ENCODE data around the gene HSD17B1.
A peak's percentile ranks its signal among the peaks of the same experiment; 100 is the strongest.
"Not testable (repeated sequence)": the region's sequence is repeated elsewhere in the genome, so short reads cannot be mapped to it uniquely, and the experiment has no call there.

Gene HSD17B1

DNA sequence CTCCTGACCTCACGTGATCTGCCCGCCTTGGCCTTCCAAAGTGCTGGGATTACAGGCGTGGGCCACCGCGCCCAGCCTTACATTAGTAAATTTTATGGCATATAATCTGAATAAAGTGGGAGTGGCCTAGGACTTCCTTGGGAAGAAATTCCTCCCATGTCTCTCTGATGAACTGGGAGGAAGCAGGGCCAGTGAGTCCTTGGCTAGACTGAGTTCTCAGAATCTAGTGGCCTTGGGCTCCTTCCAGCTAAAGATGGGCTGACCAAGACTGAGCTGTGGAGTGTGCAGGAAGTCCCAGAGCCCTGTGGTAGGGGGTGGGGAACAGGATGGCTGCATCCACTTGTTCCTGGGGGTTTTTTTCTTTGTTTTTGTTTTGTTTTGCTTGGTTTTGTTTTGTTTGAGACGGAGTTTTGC lies 26.7 kb upstream of the HSD17B1 start:
- DNase-seq: peak in 1 of 2 experiments; percentile 45

DNA sequence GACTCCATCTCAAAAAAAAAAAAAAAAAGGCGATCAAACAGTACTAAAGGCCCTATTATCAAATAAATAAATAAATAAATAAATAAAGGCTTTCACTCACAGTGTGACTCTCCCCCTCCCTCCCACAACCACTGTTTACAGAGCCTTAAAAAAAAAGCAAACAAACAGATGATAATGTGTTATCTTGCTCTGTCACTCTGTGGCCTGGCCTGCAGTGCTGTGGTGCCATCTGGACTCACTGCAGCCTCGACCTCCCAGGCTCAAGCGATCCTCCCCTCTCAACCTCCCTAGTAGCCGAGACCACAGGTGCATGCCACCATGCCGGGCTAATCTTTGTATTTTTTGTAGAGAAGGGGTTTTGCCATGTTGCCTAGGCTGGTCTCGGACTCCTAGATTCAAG lies 24.8 kb upstream of the HSD17B1 start:
- DNase-seq: no peak

DNA sequence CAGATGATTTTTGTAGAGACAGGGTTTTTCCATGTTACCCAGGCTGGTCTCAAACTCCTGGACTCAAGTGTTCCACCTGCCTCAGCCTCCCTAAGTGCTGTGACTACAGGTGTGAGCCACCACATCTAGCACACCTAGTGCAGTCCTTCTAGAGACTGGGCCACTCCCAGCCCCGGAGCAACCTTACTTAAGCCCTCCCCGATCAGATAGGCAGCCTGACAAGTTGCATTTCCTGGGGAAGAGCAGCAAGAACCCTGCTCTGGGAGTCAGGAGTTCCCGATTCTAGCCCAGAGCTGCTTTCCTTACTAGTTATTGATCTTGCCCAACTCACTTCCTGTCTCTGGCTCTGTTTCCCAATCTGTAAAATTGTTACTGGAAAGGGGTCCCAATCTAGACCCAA lies 23.7 kb upstream of the HSD17B1 start:
- no peak for DNase-seq

DNA sequence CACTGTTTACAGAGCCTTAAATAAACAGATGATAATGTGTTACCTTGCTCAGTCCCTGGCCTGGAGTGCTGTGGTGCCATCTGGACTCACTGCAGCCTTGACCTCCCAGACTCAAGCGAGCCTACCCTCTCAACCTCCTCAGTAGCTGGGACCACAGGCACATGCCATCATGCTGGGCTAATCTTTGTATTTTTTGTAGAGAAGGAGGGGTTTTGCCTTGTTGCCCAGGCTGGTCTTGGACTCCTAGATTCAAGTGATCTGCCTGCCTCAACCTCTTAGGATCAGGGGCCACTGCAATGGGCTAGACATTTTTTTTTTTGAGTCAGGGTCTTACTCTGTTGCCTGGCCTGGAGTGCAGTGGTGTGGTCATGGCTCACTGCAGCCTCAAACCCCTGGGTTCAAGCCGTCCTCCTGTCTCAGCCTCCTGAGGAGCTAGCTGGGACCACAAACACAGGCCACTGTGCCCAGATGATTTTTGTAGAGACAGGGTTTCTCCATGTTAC lies 21.7 kb upstream of the HSD17B1 start:
- DNase-seq: no peak

DNA sequence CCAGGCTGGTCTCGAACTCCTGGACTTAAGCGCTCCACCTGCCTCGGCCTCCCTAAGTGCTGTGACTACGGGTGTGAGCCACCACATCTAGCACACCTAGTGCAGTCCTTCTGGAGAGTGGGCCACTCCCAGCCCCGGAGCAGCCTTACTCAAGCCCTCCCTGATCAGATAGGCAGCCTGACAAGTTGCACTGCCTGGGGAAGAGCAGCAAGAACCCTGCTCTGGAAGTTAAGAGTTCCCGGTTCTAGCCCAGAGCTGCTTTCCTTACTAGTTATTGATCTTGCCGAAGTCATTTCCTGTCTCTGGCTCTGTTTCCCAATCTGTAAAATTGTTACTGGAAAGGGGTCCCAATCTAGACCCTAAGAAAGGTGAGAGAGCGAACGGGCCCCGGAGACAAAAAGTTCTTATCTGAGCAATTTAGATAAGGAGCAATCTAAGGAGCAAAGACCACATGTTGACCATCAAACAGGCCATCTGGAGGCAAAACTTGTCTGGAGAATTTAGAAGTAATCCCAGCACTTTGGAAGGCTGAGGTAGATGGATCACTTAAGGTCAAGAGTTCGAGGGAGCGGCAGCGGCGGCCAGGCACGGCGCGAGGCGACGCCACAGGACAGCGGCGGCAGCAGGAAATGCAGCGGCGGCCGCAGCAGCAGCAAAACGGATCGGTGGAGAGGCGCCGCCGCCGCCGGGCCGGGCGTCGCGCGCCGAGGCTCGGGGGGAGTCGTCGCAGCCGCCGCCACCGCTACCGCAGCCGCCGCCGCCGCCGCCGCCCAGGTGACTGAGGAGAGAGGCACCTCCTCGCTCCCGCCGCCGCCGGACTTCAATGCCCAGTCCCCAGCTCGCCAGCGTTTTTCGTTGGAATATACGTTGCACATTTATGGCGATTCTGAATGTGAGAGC lies 21.0 kb upstream of the HSD17B1 start:
- DNase-seq: peak in 1 of 2 experiments; percentile 60

DNA sequence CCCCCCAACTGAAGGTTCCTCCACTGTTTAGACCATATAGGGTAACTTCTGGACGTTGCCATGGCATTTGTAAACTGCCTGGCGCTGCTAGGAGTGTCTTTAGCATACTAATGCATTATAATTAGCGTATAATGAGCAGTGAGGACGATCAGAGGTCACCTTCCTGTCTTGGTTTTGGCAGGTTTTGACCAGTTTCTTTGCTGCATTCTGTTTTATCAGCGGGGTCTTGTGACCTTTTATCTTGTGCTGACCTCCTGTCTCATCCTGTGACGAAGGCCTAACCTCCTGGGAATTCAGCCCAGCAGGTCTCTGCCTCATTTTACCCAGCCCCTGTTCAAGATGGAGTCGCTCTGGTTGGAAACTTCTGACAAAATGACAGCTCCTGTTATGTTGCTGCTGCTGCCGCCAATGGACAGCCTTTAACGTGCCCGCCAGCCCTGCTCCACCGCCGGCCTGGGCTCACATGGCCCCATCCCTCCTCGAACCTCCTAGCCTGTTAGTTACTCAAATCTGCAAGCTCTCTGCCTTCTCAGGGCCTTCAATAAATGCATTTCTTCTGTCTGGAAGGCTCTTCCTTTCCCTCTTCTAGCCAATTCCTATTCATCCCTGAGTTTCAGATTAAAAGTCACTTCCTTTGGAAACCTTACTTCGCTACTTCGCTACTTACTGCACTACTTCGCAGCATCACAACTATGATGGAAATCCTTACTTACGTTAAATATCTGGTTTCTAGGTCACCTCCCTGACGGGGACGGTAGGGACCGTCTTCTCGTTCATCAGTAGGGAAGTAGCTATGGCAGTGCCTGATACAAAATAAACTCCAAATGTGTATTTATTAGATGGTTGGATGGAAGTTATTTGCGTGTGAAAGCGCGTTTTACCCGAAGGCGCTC lies 17.3 kb upstream of the HSD17B1 start:
- DNase-seq: no peak

DNA sequence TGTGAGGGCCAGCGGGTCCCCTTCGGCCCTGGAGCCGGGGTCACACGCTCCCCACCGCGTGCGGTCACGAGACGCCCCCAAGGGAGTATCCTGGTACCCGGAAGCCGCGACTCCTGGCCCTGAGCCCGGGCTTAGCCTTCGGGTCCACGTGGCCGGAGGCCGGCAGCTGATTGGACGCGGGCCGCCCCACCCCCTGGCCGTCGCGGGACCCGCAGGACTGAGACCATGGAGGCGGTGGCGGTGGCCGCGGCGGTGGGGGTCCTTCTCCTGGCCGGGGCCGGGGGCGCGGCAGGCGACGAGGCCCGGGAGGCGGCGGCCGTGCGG lies 16.7 kb upstream of the HSD17B1 start, which contains the start of gene NAGLU:
Gene NAGLU, plus strand, starts transcription at position 194 of the 324 bp plus-strand sequence. Its CDS starts 32 bp downstream, at position 226.
- DNase-seq: peak; percentile 64 to 81

DNA sequence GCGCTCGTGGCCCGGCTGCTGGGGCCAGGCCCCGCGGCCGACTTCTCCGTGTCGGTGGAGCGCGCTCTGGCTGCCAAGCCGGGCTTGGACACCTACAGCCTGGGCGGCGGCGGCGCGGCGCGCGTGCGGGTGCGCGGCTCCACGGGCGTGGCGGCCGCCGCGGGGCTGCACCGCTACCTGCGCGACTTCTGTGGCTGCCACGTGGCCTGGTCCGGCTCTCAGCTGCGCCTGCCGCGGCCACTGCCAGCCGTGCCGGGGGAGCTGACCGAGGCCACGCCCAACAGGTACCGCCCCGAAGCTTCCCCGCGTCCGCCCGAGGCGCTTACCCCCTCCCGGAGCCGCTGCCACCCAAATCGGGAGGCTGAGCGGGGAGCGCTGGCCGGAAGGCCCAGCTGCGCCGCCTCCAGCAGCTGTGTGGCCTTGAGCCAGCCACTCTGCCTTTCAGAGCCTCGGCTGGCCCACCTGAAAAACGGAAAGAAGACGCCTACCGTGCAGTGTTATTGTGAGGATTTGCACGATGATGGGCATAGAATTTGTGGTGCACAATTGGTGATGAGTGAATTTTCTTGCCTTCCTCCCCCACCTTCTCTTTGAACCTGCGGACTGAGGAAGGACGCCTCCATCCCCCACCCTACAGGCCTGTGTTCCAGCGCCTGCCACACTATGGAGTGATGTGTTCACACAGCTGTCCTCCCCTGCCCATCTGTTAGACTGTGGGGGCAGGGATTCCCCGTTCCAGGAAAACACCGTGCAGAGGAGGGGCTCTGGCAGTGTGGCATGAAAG lies 16.2 kb upstream of the HSD17B1 start:
- DNase-seq: peak in 1 of 2 experiments; percentile 58

DNA sequence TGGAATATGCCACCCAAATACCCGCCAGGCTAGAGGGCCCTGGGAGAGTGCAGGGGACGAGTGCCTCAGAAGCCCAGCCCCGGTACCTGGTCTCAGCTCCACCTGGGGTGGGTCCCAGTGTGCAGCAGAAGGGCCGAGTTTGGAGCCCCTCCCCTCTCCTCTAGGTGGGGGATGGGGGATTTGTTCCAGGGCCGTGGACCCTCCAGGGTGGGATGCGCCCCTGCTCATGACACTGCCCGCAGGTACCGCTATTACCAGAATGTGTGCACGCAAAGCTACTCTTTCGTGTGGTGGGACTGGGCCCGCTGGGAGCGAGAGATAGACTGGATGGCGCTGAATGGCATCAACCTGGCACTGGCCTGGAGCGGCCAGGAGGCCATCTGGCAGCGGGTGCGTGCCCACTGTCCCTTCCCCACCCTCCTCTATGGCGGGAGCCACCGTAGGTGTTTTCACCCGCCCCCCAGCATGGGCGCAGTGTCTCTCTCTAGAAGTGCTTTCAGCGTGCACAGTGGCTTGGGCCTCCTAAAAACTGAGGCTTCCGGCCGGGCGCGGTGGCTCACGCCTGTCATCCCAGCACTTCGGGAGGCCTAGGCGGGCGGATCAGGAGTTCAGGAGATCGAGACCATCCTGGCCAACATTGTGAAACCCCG lies 15.4 kb upstream of the HSD17B1 start:
- no peak for DNase-seq

DNA sequence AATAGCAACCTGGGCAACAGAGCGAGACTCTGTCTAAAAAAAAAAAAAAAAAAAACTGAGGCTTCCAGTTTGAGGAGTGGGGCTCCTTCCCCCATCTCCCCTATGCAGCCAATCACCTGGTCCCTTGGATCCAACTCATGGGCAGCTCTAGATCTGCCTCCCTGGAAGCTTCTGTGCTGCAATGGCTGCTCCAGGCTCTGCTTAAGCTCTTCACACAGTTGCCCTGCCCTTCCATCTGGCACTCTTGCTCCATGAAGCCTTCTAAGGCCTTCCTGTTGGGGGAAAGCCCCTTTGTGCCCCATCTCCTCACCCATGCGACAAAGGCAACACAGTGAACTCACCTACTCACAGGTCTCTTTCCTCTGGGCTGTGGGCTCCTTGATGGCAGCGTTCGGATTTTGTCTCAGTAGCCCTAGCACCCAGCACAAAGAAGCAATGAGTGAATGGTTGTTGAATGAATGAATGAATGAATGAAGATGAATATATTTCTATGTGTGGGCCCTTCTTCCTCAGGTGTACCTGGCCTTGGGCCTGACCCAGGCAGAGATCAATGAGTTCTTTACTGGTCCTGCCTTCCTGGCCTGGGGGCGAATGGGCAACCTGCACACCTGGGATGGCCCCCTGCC lies 14.8 kb upstream of the HSD17B1 start:
- DNase-seq: no peak

DNA sequence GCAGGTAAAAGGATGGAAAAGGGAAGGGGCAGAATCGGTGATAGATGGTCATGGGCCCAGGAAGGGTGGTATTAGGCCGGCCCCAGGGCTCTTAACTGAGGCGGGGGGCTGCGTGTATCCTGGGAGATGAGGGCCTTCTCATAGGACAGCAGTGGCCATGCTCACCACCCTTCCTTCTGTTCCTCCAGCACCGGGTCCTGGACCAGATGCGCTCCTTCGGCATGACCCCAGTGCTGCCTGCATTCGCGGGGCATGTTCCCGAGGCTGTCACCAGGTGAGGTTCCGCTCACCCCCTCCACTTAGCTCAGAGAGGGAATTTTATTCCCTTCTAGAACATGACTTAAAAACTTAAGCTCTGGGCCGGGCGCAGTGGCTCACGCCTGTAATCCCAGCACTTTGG lies 14.2 kb upstream of the HSD17B1 start:
- no peak for DNase-seq

DNA sequence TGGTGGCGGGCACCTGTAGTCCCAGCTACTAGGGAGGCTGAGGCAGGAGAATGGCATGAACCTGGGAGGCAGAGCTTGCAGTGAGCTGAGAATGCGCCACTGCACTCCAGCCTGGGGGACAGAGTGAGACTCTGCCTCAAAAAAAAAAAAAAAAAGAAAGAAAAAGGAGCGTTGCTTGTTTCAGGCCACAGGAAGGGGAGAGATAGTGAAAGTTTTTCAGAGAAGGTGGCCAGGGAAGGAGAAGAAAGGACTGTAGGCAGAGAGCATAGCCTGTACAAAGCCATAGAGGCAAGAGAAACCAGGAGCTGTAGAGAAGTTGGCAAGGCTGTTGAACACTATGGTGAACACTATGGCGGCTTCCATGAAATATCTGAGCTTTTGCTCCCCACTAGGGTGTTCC lies 12.2 kb upstream of the HSD17B1 start:
- DNase-seq: not testable (repeated sequence)

DNA sequence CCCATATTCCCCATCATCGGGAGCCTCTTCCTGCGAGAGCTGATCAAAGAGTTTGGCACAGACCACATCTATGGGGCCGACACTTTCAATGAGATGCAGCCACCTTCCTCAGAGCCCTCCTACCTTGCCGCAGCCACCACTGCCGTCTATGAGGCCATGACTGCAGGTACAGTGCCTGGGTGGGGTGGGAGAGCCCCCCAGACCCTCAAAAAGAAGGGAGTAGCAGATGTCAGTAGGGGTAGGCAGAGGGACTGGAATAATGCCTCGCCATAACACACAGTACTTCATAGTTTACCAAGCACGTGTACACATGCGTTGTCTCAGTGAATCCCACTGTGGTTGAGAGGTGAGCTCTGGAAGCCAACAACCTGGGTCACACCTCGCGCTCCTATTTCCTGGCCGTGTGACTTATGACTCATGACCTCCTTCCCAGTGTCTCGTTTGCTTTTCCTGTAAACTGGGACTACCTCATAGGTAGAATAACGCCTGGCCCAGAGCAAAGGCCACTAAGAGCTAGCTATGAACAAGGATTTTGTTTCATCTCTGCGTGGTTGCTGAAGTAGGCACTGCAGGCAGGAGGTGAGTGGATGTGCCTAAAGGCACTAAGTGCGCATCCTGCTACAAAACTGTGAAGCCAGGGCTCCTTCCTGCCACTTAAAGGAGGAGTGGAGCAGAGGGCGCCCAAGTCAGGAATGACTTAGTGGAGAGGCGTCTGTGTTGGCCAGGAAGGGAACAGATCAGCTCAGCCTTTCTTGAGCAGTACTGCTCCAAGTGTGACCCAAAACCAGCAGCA lies 11.5 kb upstream of the HSD17B1 start:
- DNase-seq: no peak

DNA sequence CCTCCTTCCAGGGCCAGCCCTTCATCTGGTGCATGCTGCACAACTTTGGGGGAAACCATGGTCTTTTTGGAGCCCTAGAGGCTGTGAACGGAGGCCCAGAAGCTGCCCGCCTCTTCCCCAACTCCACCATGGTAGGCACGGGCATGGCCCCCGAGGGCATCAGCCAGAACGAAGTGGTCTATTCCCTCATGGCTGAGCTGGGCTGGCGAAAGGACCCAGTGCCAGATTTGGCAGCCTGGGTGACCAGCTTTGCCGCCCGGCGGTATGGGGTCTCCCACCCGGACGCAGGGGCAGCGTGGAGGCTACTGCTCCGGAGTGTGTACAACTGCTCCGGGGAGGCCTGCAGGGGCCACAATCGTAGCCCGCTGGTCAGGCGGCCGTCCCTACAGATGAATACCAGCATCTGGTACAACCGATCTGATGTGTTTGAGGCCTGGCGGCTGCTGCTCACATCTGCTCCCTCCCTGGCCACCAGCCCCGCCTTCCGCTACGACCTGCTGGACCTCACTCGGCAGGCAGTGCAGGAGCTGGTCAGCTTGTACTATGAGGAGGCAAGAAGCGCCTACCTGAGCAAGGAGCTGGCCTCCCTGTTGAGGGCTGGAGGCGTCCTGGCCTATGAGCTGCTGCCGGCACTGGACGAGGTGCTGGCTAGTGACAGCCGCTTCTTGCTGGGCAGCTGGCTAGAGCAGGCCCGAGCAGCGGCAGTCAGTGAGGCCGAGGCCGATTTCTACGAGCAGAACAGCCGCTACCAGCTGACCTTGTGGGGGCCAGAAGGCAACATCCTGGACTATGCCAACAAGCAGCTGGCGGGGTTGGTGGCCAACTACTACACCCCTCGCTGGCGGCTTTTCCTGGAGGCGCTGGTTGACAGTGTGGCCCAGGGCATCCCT lies 9.3 kb upstream of the HSD17B1 start:
- DNase-seq: no peak

DNA sequence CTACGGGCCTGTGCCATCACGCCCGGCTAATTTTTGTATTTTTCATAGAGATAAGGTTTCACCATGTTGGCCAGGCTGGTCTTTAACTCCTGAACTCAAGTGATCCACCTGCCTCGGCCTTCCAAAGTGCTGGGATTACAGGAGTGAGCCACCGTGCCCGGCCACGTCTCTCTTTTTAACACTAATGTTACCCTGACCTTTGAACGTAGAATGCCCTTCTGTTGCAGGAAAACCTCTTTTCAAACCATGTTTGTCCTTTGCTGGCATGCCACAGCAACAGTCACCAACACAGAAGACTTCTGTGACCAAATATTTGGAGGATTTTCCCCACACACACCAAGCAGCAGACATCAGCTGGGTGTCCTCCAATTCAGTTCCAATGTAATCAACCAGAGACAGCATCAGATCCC lies 7.8 kb upstream of the HSD17B1 start:
- DNase-seq: no peak

DNA sequence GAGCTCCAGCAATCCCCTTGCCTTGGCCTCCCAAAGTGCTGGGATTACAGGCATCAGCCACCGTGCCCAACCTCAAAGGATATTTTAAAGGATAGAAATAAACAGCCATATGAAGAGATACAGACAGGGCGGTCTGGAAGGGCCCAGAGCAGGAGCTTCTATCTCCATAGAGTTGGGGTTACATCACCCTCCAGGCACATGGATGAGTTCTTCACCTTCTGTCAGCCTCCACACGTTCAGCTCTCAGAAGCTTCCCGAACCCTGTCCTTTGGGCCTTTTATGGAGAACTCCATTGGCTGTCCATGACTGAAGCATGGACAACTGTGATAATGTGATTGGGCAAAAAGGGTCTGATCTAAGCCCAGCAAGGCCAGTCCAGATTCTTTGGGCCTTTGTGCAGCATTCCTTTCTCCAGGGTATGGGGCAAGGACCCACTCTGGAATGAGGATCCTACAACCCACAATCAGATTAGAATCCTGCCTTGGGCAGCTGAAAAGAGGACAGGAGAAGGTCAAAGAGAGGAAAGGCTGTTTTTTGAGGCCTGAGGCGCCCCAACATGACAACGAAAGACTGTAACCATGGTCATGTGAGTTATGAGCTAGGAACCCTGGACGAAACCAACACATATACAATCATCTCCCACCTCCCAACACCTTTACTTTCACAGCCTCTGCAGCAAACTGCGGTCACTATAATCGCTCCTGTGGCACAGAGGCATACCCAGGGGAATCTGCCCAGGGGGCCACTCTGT lies 6.8 kb upstream of the HSD17B1 start:
- not testable (repeated sequence) for DNase-seq

DNA sequence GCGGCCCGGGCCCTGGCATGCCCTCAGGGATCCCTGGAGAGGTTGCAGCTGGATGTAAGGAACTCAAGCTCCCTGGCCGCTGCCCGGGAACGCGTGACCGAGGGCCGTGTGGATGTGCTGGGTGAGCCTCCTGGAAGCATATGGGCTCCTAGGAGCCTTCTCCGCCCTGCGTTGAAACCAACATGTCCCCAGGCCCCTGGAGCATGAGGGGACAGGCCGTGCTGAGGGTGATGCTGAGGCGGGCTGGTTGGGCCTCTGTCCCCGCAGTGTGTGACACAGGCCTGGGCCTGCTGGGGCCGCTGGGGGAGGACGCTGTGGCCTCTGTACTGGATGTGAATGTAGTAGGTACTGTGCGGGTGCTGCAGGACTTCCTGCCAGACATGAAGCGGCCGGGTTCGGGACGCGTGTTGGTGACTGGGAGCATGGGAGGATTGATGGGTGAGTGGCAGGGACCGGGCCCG lies 5.7 kb upstream of the HSD17B1 start:
- no peak for DNase-seq

DNA sequence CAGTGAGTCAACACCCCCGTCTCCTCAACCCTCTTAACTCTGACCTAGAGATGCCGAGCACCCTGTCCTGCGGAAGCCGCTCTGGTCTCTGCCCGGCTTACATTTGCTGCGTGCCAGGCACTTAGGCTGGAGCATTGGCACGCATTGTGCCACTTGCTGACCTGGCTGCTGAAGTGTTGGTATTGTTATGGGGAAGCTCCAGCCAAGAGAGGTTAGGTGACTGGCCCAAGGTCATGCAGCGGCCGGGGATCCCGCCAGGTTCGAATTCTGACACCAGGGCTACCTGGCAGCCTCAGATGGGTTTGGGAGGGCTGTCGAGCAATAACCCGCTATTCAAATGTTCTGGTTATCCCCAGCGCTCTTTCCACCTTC lies 5.0 kb upstream of the HSD17B1 start:
- no peak for DNase-seq
